Fibroblast of lung (primary cell): ENCODE results near the gene ZNF808. TPM values are rescaled to one million over a fixed set of nuclear protein-coding genes. Genes with fewer than 3 reads are reported as not detected.
"Not testable (repeated sequence)": the region's sequence is repeated elsewhere in the genome, so short reads cannot be mapped to it uniquely, and the experiment has no call there.

Experiments
- DNase-seq, 2 donors: peaks; one replicate each; pipeline versions ENCODE4 v3.0.0 to v3.0.0-alpha.2; 2010; ENCODE audit warnings: low read depth in 2 of 2
- H2AFZ ChIP-seq: 2 replicates; pipeline ENCODE4 v1.5.1; 2012; ENCODE audit warnings: low read length, control low read depth, inconsistent platforms
- H3K27ac ChIP-seq: 2 replicates; pipeline ENCODE4 v1.5.1; 2011; ENCODE audit warnings: low read length, control low read depth; ENCODE audit not compliant: insufficient read depth
- H3K27me3 ChIP-seq: 2 replicates; pipeline ENCODE4 v1.5.1; 2011; ENCODE audit warnings: mild to moderate bottlenecking, low read length; ENCODE audit not compliant: control insufficient read depth, insufficient read depth
- H3K36me3 ChIP-seq: 2 replicates; pipeline ENCODE4 v1.5.1; 2011; ENCODE audit warnings: low read length; ENCODE audit not compliant: control insufficient read depth, insufficient read depth
- H3K4me1 ChIP-seq: 2 replicates; pipeline ENCODE4 v1.5.1; 2011; ENCODE audit warnings: low read length; ENCODE audit not compliant: control insufficient read depth, insufficient read depth; ENCODE audit errors: extremely low read depth
- H3K4me2 ChIP-seq: 2 replicates; pipeline ENCODE4 v1.5.1; 2011; ENCODE audit warnings: low read length, control low read depth; ENCODE audit not compliant: insufficient read depth; ENCODE audit errors: extremely low read depth
- H3K4me3 ChIP-seq, 4 experiments: fragments of 200-600 bp in 1 of 4; sonication (generic) in 1 of 4; replicated peaks in 1 of 4; 2 replicates each; pipeline ENCODE4 v1.5.1; 2011 to 2016; ENCODE audit warnings: low read length in 4 of 4, low read depth in 3 of 4, mild to moderate bottlenecking in 3 of 4, control low read depth in 2 of 4, inconsistent platforms in 1 of 4, mixed read lengths in 1 of 4; ENCODE audit not compliant: insufficient read depth in 1 of 4; ENCODE audit errors: control extremely low read depth in 1 of 4
- H3K79me2 ChIP-seq: 2 replicates; pipeline ENCODE4 v1.5.1; 2012; ENCODE audit warnings: mild to moderate bottlenecking, low read length, inconsistent platforms; ENCODE audit not compliant: control insufficient read depth, insufficient read depth
- H3K9ac ChIP-seq: 2 replicates; pipeline ENCODE4 v1.5.1; 2011; ENCODE audit warnings: mild to moderate bottlenecking, low read length, control low read depth; ENCODE audit not compliant: insufficient read depth
- H3K9me3 ChIP-seq: 2 replicates; pipeline ENCODE4 v1.5.1; 2012; ENCODE audit warnings: low read depth, low read length; ENCODE audit not compliant: control insufficient read depth, insufficient read depth
- H4K20me1 ChIP-seq: 2 replicates; pipeline ENCODE4 v1.5.1; 2011; ENCODE audit warnings: low read length; ENCODE audit not compliant: control insufficient read depth, insufficient read depth; ENCODE audit errors: extremely low read depth
- EZH2 ChIP-seq: IDR thresholded peaks from 2 replicates; pipeline ENCODE4 v1.5.1; 2012; ENCODE audit warnings: low read length, control low read depth, mild to moderate bottlenecking; ENCODE audit errors: missing control alignments
- polyA plus RNA-seq, 2 donors: library from polyadenylated mRNA; depleted of rRNA in 1 of 2; stranded (reverse) in 1 of 2; unstranded in 1 of 2; fragments of >200 nt; gene quantifications; 2 replicates each; pipeline ENCODE4 v1.2.1, GENCODE V29; 2011 to 2012; ENCODE audit warnings: missing spikeins in 1 of 2
- total RNA-seq: library from RNA; depleted of rRNA; stranded (reverse); fragments of >200 nt; gene quantifications from 2 replicates; pipeline ENCODE4 v1.2.1, GENCODE V29; 2014
- TF ChIP-seq, protein P1 (sequence below), 2 donors: IDR thresholded peaks in 1 of 2; conservative IDR thresholded peaks in 1 of 2; 1 replicate in 1 of 2; 2 replicates in 1 of 2; pipeline ENCODE4 v1.5.1; 2011 to 2012; ENCODE audit warnings: low read length in 2 of 2, control low read depth in 1 of 2, inconsistent platforms in 1 of 2, low read depth in 1 of 2, mild to moderate bottlenecking in 1 of 2

Gene ZNF808
- total and polyA plus RNA-seq, 2 donors (not counting 1 experiment from before 2014, with no cell fraction given): 6.0 to 23.1 TPM

DNA sequence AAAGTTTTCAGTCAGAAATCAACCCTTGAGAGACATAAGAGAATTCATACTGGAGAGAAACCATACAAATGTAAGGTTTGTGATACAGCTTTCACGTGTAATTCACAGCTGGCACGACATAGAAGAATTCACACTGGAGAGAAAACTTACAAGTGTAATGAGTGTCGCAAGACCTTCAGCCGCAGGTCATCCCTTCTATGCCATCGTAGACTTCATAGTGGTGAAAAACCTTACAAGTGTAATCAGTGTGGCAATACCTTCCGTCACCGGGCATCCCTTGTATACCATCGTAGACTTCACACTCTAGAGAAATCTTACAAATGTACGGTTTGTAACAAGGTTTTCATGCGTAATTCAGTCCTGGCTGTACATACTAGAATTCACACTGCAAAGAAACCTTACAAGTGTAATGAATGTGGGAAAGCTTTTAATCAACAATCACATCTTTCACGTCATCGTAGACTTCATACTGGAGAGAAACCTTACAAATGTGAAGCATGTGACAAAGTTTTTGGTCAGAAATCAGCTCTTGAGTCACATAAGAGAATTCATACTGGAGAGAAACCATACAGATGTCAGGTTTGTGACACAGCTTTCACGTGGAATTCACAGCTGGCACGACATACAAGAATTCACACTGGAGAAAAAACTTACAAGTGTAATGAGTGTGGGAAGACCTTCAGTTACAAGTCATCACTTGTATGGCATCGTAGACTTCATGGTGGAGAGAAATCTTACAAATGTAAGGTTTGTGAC lies 26.9 kb downstream of the ZNF808 start:
- Histone ChIP-seq H3K79me2 (no peaks in the 10 kb centered on the region), H3K9me3 (peaks cover 9% of the 10 kb centered on the region), H3K27me3 (no peaks in the 10 kb centered on the region), H3K4me2 (no peak overlapping the region), H3K9ac (no peak overlapping the region), H2AFZ (no peak overlapping the region), H3K4me3 (no peak overlapping the region), H3K4me1 (no peaks in the 10 kb centered on the region), H3K27ac (no peak overlapping the region), H4K20me1 (no peaks in the 10 kb centered on the region), H3K36me3 (peaks cover 8% of the 10 kb centered on the region)
- TF ChIP-seq EZH2: no peak
- TF ChIP-seq, protein P1, sequence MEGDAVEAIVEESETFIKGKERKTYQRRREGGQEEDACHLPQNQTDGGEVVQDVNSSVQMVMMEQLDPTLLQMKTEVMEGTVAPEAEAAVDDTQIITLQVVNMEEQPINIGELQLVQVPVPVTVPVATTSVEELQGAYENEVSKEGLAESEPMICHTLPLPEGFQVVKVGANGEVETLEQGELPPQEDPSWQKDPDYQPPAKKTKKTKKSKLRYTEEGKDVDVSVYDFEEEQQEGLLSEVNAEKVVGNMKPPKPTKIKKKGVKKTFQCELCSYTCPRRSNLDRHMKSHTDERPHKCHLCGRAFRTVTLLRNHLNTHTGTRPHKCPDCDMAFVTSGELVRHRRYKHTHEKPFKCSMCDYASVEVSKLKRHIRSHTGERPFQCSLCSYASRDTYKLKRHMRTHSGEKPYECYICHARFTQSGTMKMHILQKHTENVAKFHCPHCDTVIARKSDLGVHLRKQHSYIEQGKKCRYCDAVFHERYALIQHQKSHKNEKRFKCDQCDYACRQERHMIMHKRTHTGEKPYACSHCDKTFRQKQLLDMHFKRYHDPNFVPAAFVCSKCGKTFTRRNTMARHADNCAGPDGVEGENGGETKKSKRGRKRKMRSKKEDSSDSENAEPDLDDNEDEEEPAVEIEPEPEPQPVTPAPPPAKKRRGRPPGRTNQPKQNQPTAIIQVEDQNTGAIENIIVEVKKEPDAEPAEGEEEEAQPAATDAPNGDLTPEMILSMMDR (conservative IDR thresholded peaks at IDR 0.05 in 1 of 2, IDR thresholded peaks at IDR 0.05 in 1 of 2; ENCODE audit: low read depth in 1 of 2, low read length in 2 of 2): no peak
- no peak for DNase-seq

DNA sequence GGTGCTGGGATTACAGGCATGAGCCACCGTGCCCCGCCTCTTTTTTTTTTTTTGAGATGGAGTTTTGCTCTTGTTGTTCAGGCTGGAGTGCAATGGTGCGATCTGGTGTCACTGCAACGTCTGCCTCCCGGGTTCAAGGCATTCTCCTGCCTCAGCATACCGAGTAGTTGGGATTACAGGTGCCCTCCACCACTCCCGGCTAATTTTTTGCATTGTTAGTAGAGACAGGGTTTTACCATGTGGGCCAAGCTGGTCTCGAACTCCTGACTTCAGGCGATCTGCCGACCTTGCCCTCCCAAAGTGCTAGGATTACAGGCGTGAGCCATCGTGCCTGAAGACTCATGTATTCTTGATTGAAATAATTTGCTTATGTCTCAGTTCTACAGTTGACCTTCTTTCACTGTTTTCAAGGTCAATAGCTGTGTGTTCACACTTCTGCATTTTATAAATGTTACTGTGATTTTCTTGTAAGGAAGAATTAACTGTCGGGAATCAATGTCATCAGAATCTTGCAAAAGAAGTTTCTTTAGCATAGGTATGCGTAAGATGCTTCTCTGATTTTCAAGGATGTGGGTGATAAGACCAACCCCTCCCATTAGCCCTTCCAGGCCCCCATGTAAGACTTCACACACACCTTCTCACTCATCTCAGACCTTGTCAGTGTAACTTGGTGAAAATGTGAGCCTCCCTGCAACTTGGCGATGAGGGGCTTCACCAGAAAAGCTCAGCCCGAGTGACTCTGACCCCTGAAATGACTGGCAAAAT lies 29.9 kb downstream of the ZNF808 start:
- Histone ChIP-seq H3K36me3 (peaks cover 8% of the 10 kb centered on the region), H3K9me3 (peaks cover 9% of the 10 kb centered on the region)
- TF ChIP-seq, protein P1 (conservative IDR thresholded peaks at IDR 0.05 in 1 of 2, IDR thresholded peaks at IDR 0.05 in 1 of 2; ENCODE audit: low read depth in 1 of 2, low read length in 2 of 2): no peak
- TF ChIP-seq EZH2: no peak

GRCh38 chr19:52558732-52559445 lies 31.4 kb downstream of the ZNF808 start:
- not testable (repeated sequence) for H3K27ac ChIP-seq, H3K4me1 ChIP-seq, H3K36me3 ChIP-seq, H4K20me1 ChIP-seq, H3K9ac ChIP-seq, H3K27me3 ChIP-seq, H3K9me3 ChIP-seq, H2AFZ ChIP-seq, DNase-seq, H3K4me3 ChIP-seq, H3K4me2 ChIP-seq, H3K79me2 ChIP-seq

More for the DNA sequence above, 29.9 kb downstream of the ZNF808 start:
- no peak for DNase-seq
- Histone ChIP-seq H3K4me3 (no peak overlapping the region), H3K27me3 (no peaks in the 10 kb centered on the region), H4K20me1 (no peaks in the 10 kb centered on the region), H3K27ac (no peak overlapping the region), H3K4me2 (no peak overlapping the region), H3K4me1 (no peaks in the 10 kb centered on the region), H3K9ac (no peak overlapping the region), H3K79me2 (no peaks in the 10 kb centered on the region), H2AFZ (no peak overlapping the region)

GRCh38 chr19:52561611-52562010 lies 34.1 kb downstream of the ZNF808 start:
- not testable (repeated sequence) for H3K36me3 ChIP-seq, H3K4me2 ChIP-seq

More at GRCh38 chr19:52561611-52562010, 34.1 kb downstream of the ZNF808 start:
- H3K79me2 ChIP-seq, H3K9me3 ChIP-seq, DNase-seq, H3K27ac ChIP-seq, H3K9ac ChIP-seq, H3K4me1 ChIP-seq, H3K27me3 ChIP-seq, H4K20me1 ChIP-seq, H2AFZ ChIP-seq, H3K4me3 ChIP-seq: not testable (repeated sequence)
